Activated CD4-positive, alpha-beta T cell treated with anti-CD3 and anti-CD28 coated beads, Interleukin-2, amount 50 U/mL, for 16 hours (primary cell): ENCODE measurements around the gene ACMSD.
A peak's percentile ranks its signal among the peaks of the same experiment; 100 is the strongest.
"Not testable (repeated sequence)": the region's sequence is repeated elsewhere in the genome, so short reads cannot be mapped to it uniquely, and the experiment has no call there.

Source experiments
- DNase-seq: peaks from one replicate; pipeline ENCODE4 v3.0.0-alpha.2; 2020

ACMSD gene

DNA sequence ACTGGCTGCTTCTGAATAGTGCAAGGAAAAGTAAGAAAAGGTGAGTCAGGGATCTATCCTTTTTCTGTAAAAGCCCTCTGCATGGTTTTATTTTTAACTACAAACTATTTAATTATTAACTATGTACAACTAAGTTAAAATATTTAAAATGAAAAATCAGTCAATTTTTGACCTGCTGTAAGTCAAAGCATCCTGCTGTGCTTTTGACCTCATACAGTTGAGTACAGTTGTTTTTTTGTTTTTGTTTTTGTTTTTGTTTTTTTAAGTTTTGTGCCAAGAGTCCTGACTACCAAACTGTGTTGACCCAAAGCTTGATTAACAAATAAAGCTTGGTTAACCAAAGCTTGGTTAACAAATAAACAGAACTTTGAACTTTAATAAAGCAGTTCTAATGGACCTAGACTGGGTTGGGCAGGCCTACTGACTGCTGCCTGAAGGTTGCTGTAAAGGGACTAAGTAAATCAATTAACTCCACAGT, at the start of gene ACMSD:
ACMSD (plus strand) TSS at position 474 of the 478 bp plus-strand sequence. CDS start 67 bp downstream, outside the sequence.
- no peak for DNase-seq

DNA sequence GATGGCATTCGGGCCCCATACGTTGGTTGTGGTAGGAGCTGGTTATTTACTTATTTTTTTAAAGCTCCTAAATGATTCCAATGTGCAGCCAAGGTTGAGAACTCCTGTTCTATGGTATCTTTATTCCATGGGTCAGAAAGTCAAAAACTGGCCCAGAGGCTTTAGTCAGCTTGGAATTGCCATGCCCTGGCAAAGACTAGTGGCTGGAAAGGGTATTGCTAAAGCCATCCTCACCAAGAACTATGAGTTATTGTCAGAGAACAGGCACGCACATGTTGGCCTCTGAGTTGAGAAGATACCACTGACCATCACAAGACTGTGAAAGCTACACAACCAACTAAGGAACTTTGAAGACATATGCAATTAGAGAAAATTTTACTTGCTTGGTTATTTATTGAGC, 47.9 kb upstream of the ACMSD start:
- no peak for DNase-seq

DNA sequence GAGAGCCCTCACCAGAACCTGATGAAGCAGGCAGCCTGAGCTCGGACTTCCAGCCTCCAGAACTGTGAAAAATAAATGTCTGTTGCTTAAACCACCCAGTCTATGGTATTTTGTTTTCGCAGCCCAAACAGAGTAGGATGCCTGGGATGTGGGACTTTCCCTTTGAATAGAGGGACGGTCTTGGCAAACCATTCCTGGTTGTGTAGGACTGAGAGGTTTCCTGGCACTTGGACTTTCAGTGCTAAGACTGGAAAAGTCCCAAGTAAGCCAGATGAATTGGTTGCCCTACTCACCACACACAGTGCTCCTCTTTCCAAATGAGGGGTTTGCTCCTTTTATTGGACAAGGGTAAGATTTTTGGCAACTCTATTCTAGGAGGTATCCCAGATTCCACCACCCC, 46.8 kb upstream of the ACMSD start:
- no peak for DNase-seq

DNA sequence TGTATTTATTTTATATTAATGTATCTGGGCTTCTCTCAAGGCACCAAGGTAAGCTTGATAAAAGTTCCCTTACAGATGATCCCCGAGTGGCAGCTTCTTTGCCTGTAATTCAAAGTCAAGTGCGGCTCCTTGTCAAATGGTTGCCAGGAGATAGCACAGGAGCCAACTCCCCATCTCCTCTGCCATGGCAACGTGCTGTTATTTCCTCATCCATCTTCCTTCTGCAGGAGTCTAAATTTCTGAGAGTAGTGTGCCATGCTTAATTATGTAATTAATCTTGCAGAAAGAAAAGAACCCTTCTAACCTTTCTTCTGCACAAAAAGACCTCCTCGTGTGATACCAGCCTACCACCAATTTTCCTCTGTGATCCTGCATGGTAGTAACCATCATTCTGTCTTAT, 46.2 kb upstream of the ACMSD start:
- no peak for DNase-seq

DNA sequence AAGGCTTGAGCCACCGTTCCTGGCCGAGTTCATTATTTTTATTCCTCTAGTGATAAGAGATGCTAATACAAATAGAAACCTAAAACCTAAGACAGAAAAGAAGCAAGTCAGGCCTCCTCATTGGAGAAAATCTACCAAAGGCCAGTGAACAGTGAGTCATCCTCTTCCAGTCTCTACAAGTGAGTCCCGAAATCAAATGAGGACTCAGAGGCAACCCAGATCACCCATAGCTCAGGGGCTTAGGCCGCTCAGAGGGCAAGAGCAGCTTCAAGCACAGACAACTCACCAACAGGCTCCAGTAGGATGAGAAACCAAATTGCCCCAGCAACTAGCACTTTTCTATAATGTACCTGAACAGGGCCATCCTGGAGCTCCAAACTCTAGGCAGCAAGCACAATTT, 42.7 kb upstream of the ACMSD start:
- DNase-seq: no peak

DNA sequence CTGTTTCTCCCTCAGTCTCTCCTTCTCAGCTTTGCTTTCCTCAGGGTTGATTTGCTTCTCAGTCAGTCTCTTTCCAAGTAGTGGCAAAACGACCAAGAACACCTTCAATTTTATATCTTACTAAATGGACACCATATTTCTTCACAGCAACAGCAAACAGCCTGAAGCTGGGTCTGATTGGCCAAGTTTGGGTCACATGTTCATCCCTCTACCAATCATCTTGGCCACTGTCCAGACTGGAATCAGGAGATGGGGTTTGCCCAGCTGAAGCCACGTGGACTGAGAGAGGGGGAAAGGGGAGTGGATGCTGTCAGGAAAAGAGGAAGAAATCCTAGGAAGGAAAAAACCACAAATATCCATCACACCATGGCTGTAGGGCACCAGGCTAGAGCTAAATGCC, 42.0 kb upstream of the ACMSD start:
- DNase-seq: no peak

DNA sequence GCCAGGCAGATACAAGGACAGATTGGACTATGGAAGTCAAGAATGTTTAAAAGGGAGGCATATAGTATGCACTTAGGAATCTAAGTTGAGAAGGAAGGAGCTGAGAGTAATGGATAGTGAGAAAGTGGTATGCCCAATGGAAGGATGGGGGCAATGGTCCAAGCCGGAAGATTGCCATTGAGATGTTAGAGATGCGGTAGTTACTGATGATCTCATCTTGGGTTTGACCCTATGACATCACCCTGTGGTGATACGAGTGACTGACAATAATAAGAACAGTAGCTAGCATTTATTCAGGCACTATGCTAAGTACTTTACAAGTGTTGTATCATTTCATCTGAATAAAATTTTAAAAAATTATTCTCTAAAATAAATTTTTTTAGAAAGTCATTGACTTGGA, 38.5 kb upstream of the ACMSD start:
- no peak for DNase-seq

DNA sequence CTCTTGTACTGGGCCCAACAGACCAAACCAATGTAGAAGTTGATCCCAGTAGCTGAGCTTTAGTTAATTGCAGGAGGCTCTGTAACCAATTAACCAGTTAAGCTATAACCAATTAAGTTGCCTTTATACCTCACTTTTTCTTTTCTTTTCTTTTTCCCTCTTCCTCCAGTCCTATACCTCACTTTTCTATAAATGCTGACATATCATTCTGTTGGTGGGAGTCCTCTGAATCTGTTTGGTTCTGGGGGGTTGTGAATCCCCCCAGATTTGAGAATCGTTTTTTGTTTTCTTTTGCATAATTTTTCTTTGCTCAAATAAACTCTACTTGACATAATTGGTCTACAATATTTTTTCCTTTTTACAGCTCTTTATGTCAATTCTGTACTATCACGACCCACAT, 38.1 kb upstream of the ACMSD start:
- DNase-seq: no peak

DNA sequence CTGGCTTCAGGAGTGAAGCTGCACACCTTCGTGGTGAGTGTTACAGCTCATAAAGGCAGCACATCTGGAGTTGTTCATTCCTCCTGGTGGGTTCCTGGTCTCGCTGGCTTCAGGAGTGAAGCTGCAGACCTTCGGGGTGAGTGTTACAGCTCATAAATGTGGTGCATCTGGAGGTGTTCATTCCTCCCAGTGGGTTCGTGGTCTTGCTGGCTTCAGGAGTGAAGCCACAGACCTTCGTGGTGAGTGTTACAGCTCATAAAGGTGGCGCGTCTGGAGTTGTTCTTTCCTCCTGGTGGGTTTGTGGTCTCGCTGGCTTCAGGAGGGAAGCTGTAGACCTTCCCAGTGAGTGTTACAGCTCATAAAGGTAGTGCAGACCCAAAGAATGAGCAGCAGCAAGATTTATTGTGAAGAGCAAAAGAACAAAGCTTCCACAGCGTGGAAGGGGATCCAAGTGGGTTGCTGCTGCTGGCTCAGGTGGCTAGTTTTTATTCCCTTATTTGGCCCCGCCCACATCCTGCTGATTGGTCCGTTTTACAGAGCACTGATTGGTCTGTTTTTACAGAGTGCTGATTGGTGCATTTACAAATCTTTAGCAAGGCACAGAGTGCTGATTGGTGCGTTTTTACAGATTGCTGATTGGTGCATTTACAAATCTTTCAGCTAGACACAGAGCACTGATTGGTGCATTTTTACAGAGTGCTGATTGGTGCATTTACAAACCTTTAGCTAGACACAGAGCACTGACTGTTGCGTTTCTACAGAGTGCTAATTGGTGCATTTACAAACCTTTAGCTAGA, 34.6 kb upstream of the ACMSD start:
- DNase-seq: peak; percentile 4

DNA sequence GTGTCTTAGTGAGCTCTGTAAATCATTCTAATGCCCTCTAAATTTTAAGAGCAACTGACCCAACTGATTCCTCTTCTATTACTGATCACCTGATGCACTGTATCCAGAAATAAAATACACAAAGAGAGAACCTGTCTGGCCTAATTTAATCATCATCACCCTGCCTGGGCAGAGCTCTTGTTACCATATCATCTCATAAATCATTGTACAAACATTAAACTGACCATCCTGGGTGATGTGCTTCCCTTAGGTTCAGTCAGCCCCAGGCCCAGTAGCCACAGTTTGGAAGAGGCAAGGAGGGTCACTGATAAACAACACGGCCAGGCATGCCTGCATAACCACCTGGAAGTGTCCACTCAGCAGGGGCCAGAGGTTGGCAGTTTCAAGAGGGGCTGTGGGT, 22.7 kb upstream of the ACMSD start:
- DNase-seq: no peak

DNA sequence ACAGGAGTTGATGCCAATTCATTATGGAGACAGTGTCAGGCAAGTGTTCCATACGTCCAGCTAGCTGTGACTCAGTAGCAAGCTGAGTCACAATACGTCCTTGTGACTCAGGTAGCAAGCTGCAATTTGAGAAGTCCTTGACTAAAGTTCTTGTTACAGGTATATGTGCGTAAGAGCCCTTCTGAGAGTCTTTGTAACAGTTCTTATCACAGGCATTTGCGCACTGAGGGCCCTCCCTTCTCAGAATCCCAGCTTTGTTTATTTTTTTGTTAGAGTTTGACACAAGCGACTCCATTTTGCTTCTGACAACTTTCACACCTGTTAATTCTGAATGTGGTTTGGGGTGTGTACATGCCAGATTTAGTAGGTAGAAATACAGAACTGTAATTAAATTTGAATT, 20.1 kb upstream of the ACMSD start:
- DNase-seq: no peak

DNA sequence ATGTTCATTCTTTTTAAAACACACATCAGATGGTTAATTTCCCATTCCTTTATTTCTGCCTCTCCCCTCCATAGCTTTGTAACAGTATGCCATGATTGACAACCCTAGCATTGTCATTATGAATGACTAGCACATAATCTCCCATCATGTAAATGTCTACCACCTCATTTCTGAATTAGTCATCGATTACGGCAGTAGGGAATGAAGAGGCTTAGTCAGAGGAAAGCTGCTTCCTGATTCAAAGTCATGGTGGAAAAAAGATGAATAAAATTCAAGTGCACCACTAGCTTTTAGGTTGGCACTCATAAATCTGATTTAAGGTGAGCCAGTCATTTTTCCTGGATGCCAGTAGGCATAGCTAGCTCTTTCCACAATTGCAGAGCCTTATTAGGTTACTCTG, 19.1 kb upstream of the ACMSD start:
- no peak for DNase-seq

DNA sequence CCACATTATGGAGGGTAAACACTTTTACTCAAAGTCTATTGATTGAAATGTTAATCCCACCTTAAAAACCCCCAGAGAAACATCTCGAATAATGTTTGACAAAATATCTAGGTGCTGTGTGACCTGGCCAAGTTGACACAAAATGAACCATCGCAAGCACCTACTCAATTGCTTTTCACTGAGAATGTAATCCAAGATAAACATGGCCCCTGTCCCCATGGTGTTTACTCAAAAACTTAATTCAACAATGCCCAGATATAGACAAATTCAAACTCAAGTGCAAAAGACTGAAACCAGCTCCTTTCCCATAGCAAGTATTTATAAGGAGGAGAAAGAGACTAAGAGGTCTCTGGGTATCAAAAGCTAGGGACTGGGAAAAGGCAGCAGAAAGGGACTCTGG, 15.0 kb upstream of the ACMSD start:
- DNase-seq: no peak

DNA sequence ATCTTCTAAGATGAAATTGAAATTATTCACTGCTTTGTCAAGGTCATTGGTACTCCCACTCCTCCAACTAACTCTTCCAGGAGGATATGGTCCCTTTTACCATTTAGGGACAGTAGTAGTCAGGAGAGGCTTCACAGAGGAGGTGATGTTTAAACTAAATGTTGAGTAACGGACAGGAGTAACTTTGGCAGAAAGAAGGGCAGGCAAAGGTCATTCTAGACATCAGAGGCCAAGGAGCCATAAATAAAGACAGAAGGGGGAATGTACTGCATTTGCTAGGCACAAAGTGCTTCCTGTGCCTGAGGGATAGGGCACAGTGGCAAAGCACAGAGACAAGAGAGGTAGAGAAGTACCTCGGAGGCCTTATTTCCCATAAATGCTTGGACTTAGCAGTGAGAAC, 14.6 kb upstream of the ACMSD start:
- no peak for DNase-seq

DNA sequence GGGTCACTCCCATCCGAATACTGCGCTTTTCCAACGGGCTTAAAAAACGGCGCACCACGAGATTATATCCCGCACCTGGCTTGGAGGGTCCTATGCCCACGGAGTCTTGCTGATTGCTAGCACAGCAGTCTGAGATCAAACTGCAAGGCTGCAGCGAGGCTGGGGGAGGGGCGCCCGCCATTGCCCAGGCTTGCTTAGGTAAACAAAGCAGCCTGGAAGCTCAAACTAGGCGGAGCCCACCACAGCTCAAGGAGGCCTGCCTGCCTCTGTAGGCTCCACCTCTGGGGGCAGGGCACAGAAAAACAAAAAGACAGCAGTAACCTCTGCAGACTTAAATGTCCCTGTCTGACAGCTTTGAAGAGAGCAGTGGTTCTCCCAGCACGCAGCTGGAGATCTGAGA, 12.7 kb upstream of the ACMSD start:
- DNase-seq: not testable (repeated sequence)

DNA sequence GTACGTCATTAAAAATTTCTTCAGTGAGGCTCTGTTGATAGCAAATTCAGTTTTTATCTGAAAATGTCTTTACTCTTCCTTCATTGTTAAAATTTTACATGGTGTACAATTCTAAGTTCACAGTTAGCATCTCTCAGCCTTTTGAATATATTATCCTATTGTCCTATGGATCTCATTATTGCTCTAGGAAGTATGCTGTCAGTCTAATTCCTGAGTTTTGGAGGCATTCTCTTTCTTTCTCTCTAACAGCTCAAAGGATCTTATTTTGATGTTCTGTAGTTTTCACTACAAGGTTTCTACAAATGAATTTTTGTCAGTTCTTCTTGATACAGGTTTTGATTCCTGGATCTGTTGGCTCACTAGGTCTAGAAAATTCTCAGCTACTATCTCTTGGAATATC, 2.9 kb upstream of the ACMSD start:
- DNase-seq: no peak

DNA sequence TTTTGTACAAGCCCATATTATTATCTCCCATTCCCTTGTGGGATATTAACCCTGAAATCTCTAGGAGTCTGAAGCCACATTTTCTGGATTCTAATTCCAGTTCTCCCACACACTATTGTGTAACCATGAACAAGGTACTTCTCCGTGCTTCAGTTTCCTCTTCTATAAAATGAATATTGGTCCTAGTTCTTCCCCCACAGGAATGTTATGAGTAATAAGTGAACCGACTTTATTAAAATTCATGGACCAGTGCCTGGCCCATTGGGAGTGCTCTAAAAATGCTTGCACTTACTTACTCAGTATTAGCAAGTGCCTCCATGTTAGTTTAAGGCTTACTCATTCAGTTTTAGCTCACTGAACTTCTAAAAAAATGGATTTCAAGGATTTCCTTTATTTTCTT, 1.4 kb upstream of the ACMSD start:
- DNase-seq: no peak

DNA sequence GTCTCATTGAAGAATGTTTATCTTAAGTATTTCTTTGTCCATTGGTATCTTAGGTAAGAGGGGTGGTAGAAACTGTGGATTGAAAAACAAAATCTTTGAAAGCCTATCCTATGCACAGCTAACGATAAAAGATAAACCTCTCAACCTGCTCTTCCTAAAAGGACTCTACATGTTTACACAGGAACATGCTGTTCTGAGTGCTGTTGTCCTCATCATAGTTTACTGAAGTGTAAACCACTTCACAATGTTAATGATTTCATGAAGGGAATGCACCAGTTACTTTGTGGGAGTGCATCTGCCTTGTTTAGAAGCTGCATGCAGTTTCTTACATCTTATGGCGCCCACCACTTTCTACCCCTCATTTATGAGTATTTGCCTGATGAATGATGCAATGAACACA, 1.2 kb downstream of the ACMSD start:
- DNase-seq: no peak

DNA sequence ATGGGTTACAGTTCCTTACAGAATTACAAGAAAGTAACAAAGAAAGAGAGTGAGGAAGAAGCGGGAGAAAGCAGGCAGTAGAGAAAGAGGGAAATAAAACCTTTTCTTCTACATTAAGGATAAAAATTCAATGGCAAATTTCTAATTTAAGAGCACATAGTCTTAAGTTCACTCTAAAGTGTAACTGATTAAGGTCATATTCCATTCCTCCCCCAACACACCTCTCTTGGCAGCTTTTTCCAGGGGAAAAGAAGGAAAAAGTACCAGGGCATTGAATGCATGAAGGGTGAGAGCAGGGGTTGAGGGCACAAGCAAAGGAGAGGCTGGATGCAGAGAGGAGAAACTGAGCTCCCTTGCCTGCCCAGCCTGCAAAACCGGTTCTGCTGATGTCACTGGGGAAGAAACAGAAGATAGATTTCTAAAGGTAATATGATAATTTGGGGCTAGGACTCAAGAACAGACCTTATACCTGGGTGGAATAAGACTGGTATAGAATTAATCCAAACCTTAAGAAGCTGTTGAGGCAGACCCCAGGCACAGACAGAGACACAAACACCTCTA, 4.6 kb downstream of the ACMSD start:
- DNase-seq: no peak

DNA sequence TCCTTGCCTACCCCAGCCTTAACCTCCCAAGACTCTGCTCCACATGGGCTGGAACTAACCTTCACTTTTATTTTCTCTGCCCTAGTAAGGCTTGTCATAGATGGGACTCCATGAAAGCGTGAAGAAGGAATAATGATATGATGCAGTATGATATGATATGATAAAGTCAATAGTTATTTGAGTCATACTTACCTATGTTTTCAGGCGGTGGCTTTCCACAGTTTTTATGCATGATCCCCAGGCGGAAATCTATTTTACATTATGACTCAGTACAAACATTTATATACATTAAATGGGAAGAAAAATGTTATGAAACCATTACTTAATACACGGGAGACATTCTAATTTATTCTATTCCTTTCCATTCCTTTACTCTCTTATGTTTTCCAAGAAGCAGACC, 5.6 kb downstream of the ACMSD start:
- DNase-seq: no peak

DNA sequence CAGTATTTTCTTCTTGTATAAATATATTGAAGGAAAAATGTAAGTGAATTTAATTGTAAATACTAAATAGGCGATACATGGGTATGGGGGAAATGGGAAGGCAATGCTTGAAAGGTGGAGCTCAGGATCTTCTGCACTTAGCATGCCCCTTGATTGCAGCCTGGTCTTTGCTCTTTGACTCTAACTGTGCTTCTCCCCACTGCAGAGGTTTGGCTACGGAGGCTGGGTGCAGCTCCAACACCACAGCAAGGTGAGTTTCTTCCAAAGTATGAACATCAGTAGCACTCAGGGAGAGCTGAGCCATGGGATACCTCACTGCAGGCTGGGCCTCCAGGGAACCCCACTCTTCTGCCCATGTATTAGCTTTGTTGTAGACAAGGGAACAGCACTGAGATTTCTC, 6.6 kb downstream of the ACMSD start:
- no peak for DNase-seq

DNA sequence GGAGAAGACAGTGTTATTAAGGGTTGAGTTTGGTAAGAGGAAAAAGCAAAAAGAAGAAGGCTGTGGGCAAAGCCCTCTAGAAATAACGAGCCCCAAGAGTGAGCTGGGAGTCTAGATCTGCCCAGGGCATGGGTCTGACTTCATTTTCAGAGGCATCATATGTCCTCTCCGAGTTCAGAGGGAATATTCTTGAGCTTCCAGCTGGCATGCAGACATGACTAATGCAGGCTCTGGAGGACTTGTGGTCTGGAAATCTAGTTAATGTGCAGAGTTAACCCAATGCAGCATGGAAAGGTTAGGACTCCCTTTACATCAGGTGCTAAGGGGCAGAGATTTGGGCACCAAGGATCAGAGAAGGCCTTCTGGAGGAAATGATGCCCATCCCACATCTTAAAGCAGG, 7.3 kb downstream of the ACMSD start:
- DNase-seq: no peak

DNA sequence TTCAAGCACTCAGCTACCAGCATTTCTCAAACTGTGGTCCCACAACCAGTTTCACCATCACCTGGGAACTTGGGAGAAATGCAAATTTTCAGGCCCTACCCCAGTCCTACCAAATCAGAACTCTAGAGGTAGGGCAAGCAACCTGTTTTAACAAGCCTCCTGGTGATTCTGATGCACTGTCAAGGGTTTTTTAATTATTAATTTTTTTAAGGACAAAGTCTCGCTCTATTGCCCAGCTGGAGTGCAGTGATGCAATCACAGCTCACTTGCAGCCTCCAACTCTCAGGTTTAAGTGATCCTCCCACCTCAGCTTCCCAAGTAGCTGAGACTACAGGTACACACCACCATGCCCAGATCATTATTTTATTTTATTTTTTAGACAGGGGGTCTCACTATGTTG, 7.8 kb downstream of the ACMSD start:
- DNase-seq: no peak

DNA sequence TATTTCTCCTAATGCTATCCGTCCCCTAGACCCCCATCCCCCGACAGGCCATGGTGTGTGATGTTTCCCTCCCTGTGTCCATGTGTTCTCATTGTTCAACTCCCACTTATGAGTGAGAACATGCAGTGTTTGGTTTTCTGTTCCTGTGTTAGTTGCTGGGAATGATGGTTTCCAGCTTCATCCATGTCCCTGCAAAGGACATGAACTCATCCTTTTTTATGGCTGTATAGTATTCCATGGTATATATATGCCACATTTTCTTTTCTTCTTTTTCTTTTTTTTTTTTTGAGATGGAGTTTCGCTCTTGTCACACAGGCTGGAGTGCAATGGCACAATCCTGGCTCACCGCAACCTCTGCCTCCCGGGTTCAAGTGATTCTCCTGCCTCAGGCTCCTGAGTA, 9.2 kb downstream of the ACMSD start:
- not testable (repeated sequence) for DNase-seq

DNA sequence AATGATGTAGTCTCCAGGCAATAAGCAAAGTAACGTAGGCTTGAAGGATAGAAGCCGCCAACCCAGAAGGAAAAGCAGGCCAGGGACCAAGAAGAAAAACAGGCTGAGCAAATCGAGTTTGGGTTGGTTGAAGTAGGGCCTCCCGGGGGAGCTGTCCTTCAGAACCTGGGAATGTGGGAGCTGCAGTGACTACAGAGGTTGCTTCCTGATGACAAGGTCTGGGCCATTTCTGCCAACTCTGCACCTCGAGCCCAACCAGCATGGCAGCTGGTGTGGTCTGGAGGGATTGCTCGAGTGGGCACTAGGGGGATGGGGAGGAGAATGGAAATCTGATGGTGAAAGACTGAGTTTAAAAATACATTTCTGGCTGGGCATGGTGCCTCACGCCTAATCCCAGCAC, 14.1 kb downstream of the ACMSD start:
- no peak for DNase-seq
